Panc1 (cell line): ENCODE results near the gene OR8B3. TPM values are rescaled to one million over a fixed set of nuclear protein-coding genes. Genes with fewer than 3 reads are reported as not detected.
"Not testable (repeated sequence)": the region's sequence is repeated elsewhere in the genome, so short reads cannot be mapped to it uniquely, and the experiment has no call there.

ENCODE experiments used
- ATAC-seq: fragments of 200-7000 bp; cut with Tn5 transposase; 2 replicates; pipeline ENCODE4 v1.9.1; 2020; ENCODE audit warnings: mild to moderate bottlenecking, moderate library complexity
- BruUV-seq: library from RNA; stranded (reverse); fragments of 400-500 nt; replicated peaks from 2 replicates; lab custom pipeline; 2021; lab: Mats Ljungman, UMichigan
- CTCF ChIA-PET: fragments of 300-600 bp; sonication (Branson Sonifier 250); formaldehyde crosslinking; loops from one replicate; lab custom pipeline; 2022; ENCODE audit warnings: antibody characterized with exemption; lab: Charles Lee
- POLR2A ChIA-PET: fragments of 300-600 bp; sonication (Branson Sonifier 250); formaldehyde crosslinking; loops from one replicate; lab custom pipeline; 2022; ENCODE audit warnings: antibody characterized with exemption; lab: Charles Lee
- DNase-seq: peaks from one replicate; pipeline ENCODE4 v3.0.0-alpha.2; 2010; ENCODE audit warnings: low read depth, low spot score
- H3K27ac ChIP-seq: 2 replicates; pipeline ENCODE4 v1.5.1; 2011; ENCODE audit warnings: mild to moderate bottlenecking, low read length, inconsistent platforms
- H3K27me3 ChIP-seq: fragments of 200-500 bp; sonication (Bioruptor generic); 2 replicates; pipeline ENCODE4 v1.6.0; 2014; ENCODE audit warnings: low read length, inconsistent platforms; ENCODE audit not compliant: control insufficient read depth, insufficient read depth
- H3K36me3 ChIP-seq: fragments of 200-500 bp; sonication (Bioruptor generic); 2 replicates; pipeline ENCODE4 v1.5.1; 2014; ENCODE audit warnings: inconsistent platforms, mild to moderate bottlenecking, low read length, moderate library complexity; ENCODE audit not compliant: control insufficient read depth, insufficient read depth
- H3K4me1 ChIP-seq: 2 replicates; pipeline ENCODE4 v1.5.1; 2011; ENCODE audit warnings: inconsistent platforms, mild to moderate bottlenecking, low read length, moderate library complexity; ENCODE audit not compliant: control insufficient read depth, insufficient read depth
- H3K4me3 ChIP-seq, 2 experiments: 2 replicates each; pipeline ENCODE4 v1.5.1; 2011 to 2012; ENCODE audit warnings: low read depth in 2 of 2, low read length in 2 of 2, mild to moderate bottlenecking in 2 of 2, inconsistent platforms in 1 of 2, moderate library complexity in 1 of 2
- H3K9me3 ChIP-seq: fragments of 200-500 bp; sonication (Bioruptor generic); 2 replicates; pipeline ENCODE4 v1.5.1; 2014; ENCODE audit warnings: low read depth, mild to moderate bottlenecking, inconsistent platforms, low read length, moderate library complexity; ENCODE audit not compliant: control insufficient read depth, insufficient read depth
- POLR2AphosphoS5 ChIP-seq: IDR thresholded peaks from 2 replicates; pipeline ENCODE4 v1.6.1; 2012; ENCODE audit warnings: mild to moderate bottlenecking, low read depth, low read length, moderate library complexity
- SIN3A ChIP-seq: IDR thresholded peaks from 2 replicates; pipeline ENCODE4 v1.6.1; 2012; ENCODE audit warnings: low read depth, mild to moderate bottlenecking, low read length, moderate library complexity, borderline replicate concordance; ENCODE audit not compliant: insufficient read depth
- TCF7L2 ChIP-seq: IDR thresholded peaks from 2 replicates; pipeline ENCODE4 v1.6.1; 2011; ENCODE audit warnings: mild to moderate bottlenecking, low read depth, low read length, inconsistent platforms
- in situ Hi-C: cut with HindIII; loops from 2 replicates; pipeline ENCODE4 v1.10.0; 2016; ENCODE audit warnings: low sequenced_read_pairs, low pct_unique_long_range_greater_than_20kb
- intact Hi-C: fragments of 100-400 bp; cut with micrococcal nuclease; formaldehyde crosslinking; loops from one replicate; pipeline ENCODE4 v1.10.0; 2022; ENCODE audit not compliant: unreplicated experiment
- total RNA-seq: library from RNA; stranded (reverse); gene quantifications from one replicate; pipeline ENCODE4 v1.2.1, GENCODE V29; 2021; ENCODE audit not compliant: unreplicated experiment
- TF ChIP-seq, protein P1 (sequence below): fragments of 450-650 bp; IDR thresholded peaks from 2 replicates; pipeline ENCODE4 v1.5.1; 2017; ENCODE audit warnings: mild to moderate bottlenecking
- TF ChIP-seq, protein P2 (sequence below), 2 experiments: IDR thresholded peaks; 2 replicates each; pipeline ENCODE4 v1.6.1; 2011 to 2012; ENCODE audit warnings: low read depth in 2 of 2, control low read depth in 1 of 2, low read length in 1 of 2, mild to moderate bottlenecking in 1 of 2, moderate library complexity in 1 of 2; ENCODE audit not compliant: insufficient read depth in 1 of 2

Gene OR8B3
- total RNA-seq, 1 experiment from 2014 or later = not detected

DNA sequence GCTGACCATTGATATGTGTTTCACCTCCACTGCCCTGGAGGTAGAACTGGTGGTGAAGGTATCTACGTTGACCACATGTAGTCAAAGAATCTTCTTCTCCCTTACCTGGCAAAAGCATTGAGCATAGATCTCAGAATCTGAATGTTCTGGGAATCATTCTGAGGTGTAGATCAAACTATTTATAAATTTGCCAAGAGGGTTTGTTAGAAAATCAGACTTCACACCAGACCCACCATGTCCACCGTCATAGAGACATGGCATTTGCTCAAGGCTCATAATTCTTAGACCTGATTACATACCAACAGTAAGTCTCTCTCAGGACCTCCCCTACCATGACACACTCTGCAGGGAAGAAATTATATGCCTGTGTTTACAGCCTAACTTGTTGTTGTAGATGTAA lies 14.4 kb downstream of the OR8B3 start, which contains the start of gene OR8B2:
OR8B2 (minus strand) TSS at position 101 of the 400 bp plus-strand sequence. CDS start 1,156 bp downstream, outside the sequence.
- Histone ChIP-seq H3K27me3 (no peaks in the 10 kb centered on the region), H3K4me1 (no peaks in the 10 kb centered on the region), H3K4me3 (no peak within 1 kb of the TSS), H3K27ac (no peak within 1 kb of the TSS), H3K36me3 (no peaks in the 10 kb centered on the region), H3K9me3 (no peaks in the 10 kb centered on the region)
- POLR2A ChIA-PET = no interaction called here
- DNase-seq = no peak
- intact Hi-C loops (no loop called here), in situ Hi-C loops (no loop called here)
- BruUV-seq = no TSS peak
- CTCF ChIA-PET = no interaction called here
- ATAC-seq = no peak
- TF ChIP-seq, protein P1, sequence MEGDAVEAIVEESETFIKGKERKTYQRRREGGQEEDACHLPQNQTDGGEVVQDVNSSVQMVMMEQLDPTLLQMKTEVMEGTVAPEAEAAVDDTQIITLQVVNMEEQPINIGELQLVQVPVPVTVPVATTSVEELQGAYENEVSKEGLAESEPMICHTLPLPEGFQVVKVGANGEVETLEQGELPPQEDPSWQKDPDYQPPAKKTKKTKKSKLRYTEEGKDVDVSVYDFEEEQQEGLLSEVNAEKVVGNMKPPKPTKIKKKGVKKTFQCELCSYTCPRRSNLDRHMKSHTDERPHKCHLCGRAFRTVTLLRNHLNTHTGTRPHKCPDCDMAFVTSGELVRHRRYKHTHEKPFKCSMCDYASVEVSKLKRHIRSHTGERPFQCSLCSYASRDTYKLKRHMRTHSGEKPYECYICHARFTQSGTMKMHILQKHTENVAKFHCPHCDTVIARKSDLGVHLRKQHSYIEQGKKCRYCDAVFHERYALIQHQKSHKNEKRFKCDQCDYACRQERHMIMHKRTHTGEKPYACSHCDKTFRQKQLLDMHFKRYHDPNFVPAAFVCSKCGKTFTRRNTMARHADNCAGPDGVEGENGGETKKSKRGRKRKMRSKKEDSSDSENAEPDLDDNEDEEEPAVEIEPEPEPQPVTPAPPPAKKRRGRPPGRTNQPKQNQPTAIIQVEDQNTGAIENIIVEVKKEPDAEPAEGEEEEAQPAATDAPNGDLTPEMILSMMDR = no peak
- TF ChIP-seq TCF7L2 (no peak), SIN3A (no peak), POLR2AphosphoS5 (no peak)
- TF ChIP-seq, protein P2, sequence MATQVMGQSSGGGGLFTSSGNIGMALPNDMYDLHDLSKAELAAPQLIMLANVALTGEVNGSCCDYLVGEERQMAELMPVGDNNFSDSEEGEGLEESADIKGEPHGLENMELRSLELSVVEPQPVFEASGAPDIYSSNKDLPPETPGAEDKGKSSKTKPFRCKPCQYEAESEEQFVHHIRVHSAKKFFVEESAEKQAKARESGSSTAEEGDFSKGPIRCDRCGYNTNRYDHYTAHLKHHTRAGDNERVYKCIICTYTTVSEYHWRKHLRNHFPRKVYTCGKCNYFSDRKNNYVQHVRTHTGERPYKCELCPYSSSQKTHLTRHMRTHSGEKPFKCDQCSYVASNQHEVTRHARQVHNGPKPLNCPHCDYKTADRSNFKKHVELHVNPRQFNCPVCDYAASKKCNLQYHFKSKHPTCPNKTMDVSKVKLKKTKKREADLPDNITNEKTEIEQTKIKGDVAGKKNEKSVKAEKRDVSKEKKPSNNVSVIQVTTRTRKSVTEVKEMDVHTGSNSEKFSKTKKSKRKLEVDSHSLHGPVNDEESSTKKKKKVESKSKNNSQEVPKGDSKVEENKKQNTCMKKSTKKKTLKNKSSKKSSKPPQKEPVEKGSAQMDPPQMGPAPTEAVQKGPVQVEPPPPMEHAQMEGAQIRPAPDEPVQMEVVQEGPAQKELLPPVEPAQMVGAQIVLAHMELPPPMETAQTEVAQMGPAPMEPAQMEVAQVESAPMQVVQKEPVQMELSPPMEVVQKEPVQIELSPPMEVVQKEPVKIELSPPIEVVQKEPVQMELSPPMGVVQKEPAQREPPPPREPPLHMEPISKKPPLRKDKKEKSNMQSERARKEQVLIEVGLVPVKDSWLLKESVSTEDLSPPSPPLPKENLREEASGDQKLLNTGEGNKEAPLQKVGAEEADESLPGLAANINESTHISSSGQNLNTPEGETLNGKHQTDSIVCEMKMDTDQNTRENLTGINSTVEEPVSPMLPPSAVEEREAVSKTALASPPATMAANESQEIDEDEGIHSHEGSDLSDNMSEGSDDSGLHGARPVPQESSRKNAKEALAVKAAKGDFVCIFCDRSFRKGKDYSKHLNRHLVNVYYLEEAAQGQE (IDR thresholded peaks at IDR 0.05; ENCODE audit: insufficient read depth in 1 of 2, low read depth in 2 of 2, low read length in 1 of 2) = no peak

DNA sequence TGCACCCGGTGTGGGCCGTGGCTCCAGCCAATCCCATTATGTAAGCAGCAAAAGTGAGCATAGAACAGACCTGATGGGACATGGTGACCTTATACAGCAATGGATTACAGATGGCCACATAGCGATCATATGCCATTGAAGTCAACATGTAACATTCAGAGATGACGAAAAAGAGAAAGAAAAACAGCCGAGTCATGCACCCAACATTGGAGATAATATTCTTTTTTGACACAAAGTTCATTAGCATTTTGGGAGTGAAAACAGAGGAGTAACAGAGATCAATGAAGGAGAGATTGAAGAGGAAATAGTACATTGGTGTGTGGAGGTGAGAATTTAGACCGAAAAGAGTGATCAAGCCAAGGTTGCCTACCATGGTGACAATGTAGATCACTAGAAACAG lies 16.0 kb downstream of the OR8B3 start:
- H3K4me1 ChIP-seq, BruUV-seq, H3K4me3 ChIP-seq, H3K27ac ChIP-seq, H3K36me3 ChIP-seq, ATAC-seq, POLR2A ChIA-PET, in situ Hi-C loops, intact Hi-C loops, CTCF ChIA-PET, H3K27me3 ChIP-seq, H3K9me3 ChIP-seq, DNase-seq: not testable (repeated sequence)

DNA sequence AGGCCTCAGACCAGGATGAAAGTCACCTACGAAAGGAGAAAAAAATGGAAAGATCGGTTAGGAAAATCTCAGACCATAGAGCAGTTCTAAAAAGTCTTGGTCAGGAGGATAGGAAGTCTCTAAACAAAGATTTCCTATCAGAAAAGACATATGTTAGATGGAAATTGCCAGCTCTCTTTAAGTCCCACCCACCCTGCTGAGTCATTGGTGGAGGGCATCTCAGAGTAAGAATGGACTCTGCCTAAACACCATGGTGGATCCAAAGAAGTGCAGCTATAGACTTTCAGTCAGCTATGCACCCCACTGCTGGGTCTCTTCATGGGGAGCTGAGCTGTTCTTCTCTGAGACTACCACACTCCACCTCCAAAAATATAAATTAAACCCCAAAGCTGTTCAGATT lies 18.2 kb downstream of the OR8B3 start:
- BruUV-seq = no TSS peak
- no peak overlapping the region for H3K27ac ChIP-seq
- POLR2A ChIA-PET = no interaction called here
- H3K4me1 ChIP-seq = no peaks in the 10 kb centered on the region
- in situ Hi-C loops = no loop called here
- CTCF ChIA-PET = no interaction called here
- H3K4me3 ChIP-seq = no peak overlapping the region
- H3K9me3 ChIP-seq = no peaks in the 10 kb centered on the region
- TF ChIP-seq, protein P1 = no peak
- no peak for TF ChIP-seq SIN3A
- TF ChIP-seq, protein P2 (IDR thresholded peaks at IDR 0.05; ENCODE audit: insufficient read depth in 1 of 2, low read depth in 2 of 2, low read length in 1 of 2) = no peak
- TF ChIP-seq POLR2AphosphoS5 = no peak
- TF ChIP-seq TCF7L2 = no peak
- no peaks in the 10 kb centered on the region for H3K27me3 ChIP-seq
- intact Hi-C loops = no loop called here
- ATAC-seq (no peak), DNase-seq (no peak)
- no peaks in the 10 kb centered on the region for H3K36me3 ChIP-seq
